HUDEP-2 (cell line): ENCODE measurements around the gene TLX2.
A peak's percentile ranks its signal among the peaks of the same experiment; 100 is the strongest.
"Not testable (repeated sequence)": the region's sequence is repeated elsewhere in the genome, so short reads cannot be mapped to it uniquely, and the experiment has no call there.

Experiments used
- DNase-seq, 76 experiments: peaks; one replicate each; lab custom pipeline; 2025; ENCODE audit not compliant: unreplicated experiment in 76 of 76; lab: John Stamatoyannopoulos, UW

The TLX2 gene

DNA sequence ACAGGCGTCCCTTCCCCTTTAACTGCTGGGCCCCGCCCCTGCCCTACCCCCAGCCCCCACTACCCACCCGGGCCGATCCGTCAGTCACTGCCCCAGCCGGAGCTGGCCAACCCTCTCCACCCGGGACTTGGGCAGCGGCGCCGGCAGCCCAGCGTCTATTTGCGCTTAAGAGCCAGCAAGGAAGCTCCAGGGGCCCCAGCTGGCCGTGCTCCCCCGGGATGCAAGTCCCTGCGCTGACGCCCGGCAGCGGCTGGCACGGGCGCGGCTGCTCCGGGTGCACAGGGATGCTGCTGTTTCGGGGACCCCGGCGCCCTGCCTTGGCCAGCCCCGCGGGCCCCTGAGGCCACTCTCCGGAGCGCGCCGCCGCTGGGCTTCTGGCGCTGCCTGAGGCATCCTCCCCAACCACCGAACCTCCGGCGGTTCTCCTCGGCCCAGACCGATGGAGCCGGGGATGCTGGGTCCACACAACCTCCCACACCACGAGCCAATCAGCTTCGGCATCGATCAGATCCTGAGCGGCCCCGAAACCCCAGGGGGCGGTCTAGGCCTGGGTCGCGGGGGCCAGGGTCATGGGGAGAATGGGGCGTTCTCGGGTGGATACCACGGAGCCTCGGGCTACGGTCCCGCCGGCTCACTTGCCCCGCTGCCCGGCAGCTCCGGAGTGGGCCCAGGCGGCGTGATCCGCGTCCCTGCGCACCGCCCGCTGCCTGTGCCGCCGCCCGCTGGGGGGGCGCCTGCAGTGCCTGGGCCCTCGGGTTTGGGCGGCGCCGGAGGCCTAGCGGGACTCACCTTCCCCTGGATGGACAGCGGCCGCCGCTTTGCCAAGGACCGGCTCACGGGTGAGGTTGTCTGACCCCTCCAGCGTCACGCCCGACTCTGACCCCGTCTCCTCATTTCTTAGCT, at the start of gene TLX2:
Gene TLX2 (plus strand): TSS at position 83 of the 903 bp plus-strand sequence. CDS start 357 bp downstream, at position 440.
- DNase-seq, result peak in 5 of 76 experiments; percentile 10 to 29 (median 19)

DNA sequence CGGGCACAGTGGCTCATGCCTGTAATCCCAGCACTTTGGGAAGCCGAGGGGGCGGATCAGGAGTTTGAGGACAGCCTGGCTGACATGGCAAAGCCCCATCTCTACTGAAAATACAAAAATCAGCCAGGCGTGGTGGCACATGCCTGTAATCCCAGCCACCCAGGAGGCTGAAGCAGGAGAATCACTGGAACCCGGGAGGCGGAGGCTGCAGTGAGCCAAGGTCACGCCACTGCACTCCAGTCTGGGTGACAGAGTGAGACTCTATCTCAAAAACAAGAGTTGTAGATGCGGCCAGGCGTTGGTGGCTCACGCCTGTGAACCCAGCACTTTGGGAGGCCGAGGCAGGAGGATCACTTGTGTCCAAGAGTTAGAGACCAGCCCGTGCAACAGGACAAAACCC, 43.5 kb upstream of the TLX2 start:
- DNase-seq, result not testable (repeated sequence)

DNA sequence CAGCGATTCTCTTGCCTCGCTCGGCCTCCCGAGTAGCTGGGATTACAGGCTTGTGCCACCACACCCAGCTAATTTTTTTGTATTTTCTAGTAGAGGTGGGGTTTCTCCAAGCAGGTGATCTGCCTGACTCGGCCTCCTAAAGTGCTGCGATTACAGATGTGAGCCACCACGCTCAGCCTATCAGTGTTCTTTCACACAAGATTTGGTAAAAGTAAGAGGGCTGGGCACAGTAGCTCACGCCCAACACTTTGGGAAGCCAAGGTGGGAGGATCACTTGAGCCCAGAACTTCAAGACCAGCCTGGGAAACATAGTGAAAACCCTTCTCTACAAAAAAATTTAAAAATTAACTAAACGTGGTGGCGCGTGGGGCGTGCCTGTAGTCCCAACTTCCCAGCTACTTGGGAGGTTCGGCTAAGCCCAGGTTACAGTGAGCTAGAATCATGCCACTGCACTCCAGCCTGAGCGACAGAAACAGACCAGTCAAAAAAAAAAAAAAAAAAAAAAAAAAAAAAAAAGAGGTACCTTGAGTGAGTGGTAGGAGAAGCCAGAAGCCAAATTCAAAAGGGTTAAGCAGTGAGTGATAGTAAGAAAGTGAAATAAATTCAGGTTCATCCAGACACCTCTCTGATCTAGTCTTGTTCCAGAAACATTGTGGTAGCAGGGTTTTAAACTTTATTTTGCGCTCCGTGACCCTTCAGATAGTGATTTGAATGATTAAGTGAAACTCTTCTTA, 42.8 kb upstream of the TLX2 start:
- DNase-seq, result peak in 5 of 76 experiments; percentile 4 to 15 (median 6)

DNA sequence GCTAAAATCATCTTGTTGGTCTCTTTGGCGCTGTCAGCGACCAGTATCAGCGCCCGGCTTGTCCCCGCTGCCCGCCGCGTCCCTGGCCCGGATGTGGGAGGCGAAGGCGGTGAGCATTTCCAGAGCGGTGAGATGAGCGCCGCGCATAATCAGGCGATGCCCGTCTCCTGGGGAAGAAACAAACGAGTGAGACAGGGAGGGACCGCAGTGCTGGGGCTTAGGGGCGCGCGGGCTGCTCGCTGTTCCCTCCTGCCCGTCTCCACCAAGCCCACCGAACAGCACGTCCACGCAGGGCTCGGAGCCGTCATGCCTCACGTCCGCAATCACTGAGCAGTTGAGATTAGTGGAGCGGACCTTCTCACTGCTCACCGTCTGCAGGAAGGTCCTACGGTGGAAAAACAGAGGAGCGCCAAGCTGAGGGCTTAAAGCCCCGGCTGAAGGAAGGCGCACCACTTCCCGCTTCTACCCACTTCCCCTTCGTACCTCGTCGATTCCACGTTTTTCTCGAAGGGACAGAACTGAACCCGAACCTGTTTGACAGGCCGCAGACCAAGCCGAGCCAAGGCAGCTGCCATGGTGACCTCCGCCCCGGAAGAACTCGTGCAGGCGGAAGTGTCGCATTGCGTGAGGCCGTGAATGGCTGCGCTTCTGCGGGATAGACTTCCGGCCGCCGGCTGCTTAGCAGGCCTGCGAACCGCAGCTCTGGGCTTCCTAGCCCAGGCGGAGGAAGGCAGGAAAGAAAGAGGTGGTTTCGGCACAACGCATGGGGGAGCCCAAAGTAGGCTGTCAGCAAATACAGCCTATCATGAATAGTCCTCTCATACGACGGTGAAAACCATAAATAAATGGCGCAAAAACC, 41.9 kb upstream of the TLX2 start, which contains the start of gene MRPL53:
Gene MRPL53 (minus strand): TSS at position 595 of the 859 bp plus-strand sequence. CDS start 20 bp downstream, at position 575.
- peak; percentile 25 to 93 (median 84) for DNase-seq

DNA sequence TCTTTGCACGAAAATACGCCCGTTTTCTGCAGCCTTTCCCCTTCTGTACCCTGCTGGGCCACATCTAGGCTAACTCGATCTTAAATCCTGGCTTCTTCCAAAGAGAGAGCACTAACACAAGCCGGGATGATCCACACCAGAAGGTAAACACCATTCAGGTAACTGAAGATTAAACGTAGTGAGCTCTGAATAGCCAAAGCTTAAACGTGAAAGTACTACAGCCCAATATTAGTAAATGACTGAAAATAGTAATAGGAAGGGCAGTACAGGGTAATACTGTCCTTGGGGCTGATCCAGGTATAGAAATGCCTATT, 41.3 kb upstream of the TLX2 start:
- no peak for DNase-seq

DNA sequence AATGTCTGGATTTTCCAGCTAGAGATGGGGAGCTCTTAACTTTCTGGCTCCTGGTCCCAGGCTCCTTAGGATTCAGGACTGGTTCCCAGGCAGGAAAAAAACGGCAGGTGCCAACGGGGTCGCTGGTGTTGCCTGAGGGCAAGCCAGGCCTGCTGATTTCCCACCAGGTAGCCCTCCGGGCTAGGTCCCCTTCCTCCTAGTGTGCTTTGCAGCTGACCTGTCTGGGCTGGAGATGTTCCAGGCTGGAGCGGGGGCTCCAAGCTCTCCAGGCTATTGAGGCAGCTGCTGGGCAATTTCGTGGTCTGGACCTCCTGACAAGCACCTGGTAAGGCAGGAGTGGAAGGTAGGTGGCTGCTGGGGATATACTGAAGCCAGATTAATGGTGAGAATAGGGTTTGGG, 39.8 kb upstream of the TLX2 start:
- no peak for DNase-seq

DNA sequence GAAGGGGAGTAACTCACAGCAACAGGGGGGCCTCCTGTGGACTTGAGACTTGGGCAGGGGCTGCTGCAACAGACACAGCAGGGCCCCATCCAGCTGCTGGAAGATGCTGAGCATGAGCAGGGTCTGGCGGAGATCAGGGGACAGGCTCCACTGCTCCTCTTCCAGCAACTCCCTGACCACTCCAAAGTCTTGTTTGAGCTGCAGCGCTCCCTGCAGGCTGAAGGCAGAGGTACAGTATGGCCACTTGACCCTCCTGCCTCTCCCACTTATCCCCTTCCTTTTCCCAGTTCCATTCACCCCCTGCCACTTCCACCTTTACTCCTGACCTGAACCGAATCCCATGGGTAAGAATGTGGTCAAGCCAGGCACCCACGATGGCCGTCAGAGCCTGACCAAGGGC, 39.4 kb upstream of the TLX2 start:
- peak in 1 of 76 experiments; percentile 11 for DNase-seq

DNA sequence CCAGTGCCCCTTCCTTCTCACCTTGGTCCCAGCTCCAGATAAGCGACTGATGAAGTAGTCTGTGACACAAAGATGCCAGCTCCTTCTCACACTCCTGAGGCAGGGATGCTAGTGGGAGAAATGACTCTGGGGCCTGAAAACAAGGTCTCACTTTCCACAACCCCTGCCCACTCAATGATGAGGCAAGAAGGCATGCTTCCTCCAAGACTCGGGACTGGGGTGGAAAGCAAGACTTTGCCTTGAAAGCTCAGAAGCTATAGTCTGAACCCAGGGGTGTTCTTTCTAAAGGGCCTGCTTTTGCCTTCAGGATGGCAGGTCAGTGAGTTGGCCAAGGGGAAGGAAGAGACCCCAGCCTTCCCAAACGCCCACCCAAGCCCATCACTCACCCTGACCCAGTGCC, 32.8 kb upstream of the TLX2 start:
- no peak for DNase-seq

DNA sequence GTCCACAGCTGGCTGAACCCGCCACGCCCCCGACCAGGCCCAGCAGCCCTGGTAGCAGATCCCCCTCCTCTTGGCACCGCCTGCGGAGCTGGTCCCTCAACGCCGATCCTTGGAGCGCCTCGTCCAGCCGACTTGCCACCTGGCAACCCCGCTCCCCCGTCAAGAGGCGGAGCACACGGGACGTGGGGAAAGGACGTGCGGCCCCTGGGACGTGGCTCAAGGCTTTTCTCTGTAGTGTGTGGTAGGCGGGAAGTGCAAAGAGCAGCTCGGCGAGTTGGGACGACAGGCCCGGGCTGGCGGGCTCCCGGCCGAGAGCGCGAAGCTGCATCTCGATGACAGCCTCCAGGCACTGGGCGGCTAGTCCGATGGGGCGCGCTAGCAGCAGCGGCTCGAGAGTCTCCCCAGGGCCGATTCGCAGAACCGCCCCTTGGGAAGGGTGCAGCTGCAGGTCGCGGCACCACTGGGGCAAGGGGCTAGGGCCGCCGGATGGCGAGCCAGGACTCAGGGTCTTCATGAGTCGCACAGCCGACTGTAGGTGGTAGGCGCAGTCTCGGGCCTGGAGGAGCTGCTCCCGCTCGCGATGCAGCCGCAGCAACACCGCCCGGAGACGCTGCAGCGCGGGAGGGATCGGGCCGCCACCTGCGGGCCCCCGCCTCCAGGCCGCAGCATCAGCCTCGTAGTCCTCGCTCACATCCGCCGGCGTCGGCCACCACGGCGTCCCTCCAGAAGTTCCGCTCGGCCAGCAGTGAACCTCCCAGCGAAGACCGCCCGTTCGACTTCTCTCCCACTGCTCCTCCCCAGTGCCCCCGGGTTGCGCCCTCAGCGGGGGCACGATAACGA, 32.1 kb upstream of the TLX2 start:
- peak in 24 of 76 experiments; percentile 19 to 88 (median 48) for DNase-seq

DNA sequence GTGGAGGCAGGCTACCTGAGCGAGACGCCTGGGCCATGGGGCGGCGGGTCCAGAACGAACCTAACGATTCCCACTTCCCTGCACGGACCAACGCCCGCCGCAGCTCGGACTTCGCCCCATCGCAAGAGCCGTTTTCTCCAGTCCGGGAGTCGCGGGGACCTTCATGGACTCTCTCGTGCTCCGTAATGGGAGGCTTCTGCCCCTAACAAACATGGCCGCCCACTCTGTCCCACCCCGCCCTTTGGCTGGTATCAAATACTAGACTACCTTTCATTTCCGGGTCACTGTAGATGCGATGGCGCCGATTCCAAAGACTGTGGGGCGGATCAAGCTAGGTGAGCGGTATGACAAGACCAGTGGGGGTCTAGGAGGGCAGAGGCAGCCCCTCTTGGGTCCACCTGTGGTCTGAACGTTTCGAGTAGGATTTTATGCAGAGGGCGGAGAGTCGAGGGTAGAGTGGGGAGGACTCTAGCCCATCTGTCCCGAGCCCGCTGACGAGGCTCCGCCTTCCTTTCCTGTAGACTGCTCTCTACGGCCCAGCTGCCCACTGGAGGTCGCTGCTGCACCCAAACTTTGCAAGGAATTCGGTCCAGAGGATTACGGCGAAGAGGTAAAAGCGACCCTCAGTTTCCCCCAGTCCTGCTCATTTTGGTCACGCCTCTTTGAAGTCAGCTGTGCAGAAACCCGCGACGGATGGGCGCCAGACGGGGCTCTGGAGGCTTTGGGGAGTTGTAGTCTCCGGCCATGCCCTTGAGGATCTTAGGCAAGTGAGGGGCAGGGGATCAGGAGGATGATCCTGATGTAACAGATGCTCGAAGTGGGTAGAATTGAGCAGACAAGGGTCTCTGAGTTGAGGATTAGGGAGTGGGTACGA, 31.2 kb upstream of the TLX2 start, which contains the start of the genes CCDC142 and TTC31:
Gene CCDC142 (minus strand): TSS at position 198 of the 874 bp plus-strand sequence. CDS start 161 bp downstream, at position 37.
Gene TTC31 (plus strand): TSS at position 281 of the 874 bp plus-strand sequence. CDS start 15 bp downstream, at position 296.
- DNase-seq, result peak; percentile 24 to 95 (median 88)

DNA sequence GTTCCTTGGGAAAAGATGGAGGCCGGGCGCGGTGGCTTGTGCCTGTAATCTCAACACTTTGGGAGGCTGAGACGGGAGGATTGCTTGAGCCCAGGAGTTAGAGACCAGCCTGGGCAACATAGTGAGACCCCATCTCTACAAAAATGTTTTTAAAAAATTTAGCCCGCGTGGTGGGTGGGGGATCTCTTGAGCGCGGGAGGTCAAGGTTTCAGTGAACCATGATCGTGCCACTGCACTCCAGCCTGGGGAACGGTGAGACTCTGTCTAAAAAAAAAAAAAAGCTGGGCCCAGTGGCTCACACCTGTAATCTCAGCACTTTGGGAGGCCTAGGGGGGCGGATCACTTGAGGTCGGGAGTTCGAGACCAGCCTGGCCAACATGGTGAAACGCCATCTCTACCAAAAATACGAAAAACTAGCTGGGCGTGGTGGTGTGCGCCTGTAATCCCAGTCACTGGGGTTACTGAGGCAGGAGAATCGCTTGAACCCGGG, 30.5 kb upstream of the TLX2 start:
- not testable (repeated sequence) for DNase-seq

DNA sequence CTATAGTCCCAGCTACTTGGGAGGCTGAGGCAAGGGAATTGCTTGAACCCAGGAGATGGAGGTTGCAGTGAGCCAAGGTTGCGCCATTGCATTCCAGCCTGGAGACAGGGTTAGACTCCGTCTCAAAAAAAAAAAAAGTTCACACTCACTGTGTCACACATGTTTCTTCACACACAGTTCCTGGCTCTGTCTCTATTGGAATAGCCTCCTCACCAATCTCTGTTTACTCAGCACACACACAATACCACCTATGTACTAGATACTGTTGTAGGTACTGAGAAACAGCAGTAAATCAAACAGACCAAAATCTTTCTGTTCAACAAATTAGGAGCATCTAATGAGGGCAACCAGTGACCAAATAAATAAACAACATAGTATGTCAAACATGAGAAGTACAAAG, 28.1 kb upstream of the TLX2 start:
- DNase-seq, result no peak

DNA sequence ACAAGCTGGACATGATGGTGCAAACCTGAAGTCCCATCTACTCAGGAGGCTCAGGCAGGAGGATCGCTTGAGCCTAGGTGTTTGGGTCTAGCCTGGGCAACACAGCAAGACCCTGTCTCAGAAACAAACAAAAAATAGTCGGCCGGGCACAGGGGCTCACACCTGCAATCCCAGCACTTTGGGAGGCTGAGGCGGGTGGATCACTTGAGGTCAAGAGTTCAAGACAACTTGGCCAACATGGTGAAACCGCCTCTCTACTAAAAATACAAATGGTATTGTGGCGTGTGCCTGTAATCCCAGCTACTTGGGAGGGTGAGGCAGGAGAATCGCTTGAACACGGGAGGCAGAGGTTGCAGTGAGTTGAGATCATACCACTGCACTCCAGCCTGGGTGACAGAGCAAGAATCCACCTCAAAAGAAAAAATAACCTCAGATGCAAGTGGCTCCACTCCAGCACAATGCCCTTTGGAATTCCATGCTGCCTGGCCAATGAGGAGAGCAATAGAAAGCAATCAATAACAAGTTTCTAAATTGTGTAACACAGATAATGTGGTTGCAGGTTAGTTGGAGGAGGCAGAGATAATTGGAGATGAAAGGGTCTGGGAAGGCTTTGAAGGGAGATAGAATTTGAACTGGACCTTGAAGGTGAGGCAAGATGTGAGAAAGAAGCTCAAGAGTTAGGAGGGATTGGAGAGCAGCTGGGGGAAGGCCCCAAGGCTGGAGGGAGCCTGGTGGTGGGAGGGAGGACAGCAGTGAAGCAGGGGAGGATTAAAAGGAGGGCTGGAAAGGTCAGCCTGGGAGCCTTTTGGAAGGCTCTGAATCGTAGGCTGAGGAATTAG, 25.4 kb upstream of the TLX2 start:
- no peak for DNase-seq

DNA sequence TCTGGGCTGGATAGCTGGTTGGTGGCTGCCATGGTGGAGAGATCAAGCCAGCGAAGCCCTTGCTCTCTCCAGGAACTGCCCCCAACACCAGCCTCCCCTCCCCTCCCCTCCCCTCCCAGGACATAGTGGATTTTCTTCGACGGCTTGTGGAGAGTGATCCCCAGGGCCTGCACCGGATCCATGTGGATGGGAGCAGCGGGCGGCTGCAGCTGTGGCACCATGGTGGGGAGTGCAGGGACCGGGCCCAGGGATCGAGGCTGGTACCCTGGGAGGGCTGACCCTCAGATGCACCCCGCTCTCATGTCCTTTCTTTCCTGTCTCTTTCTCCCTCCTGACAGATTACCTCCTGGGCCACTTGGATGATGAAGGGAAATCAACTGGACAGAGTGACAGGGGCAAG, 24.3 kb upstream of the TLX2 start:
- DNase-seq, result no peak

DNA sequence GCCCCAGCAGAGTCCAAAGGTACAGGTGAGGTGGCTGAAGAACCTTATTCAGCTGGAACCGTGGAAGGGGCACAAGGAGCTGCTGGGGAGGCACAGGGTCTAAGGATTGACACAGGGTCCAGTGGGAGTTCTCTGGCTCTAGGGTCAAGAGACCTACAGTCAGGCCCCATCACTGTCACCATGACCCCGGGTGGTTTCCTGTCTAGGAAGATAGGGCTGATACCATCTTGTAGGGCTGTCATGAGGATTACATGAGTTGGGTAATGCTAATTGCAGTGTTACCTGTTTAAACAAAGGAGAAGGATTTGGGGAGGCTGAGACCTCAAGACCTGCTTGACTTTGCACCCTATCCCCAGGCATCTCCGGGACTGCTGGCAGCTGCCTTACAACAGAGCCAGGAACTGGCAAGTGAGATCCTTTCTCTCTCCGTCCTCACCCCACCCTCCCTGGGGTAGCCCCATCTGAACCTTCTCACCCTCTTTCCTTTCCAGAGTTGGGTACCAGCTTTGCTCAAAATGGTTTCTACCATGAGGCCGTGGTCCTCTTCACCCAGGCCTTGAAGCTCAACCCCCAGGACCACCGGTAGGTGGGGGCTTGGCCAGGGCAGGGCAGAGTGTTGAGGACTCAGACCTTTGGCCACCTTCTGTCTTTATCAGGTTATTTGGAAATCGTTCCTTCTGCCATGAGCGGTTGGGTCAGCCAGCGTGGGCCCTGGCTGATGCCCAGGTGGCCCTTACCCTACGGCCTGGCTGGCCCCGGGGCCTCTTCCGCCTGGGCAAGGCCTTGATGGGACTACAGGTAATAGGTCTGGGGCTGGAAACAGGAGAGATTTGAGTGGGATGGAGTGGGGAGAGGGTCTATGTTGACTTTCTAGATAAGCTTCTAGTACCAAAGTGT, 22.4 kb upstream of the TLX2 start:
- DNase-seq, result no peak

DNA sequence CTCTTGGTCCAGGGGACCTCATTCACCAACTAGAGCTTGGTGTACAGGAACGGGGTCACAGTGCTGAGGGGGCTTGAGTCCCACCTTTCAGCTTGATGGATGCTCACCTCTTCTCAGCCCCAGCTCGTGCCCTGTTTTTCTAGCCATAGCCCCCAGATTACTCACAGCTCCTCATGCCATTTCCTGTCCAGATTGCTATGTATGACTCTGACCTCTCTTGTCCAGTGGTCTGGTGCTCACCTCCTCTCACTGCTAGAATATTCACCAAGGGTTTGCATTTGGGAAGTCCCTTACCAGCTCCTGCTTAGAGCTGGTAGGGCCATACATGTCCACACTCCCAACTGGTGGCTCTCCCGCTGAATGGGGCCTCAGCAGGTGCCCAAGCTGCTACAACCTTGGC, 20.7 kb upstream of the TLX2 start:
- no peak for DNase-seq

DNA sequence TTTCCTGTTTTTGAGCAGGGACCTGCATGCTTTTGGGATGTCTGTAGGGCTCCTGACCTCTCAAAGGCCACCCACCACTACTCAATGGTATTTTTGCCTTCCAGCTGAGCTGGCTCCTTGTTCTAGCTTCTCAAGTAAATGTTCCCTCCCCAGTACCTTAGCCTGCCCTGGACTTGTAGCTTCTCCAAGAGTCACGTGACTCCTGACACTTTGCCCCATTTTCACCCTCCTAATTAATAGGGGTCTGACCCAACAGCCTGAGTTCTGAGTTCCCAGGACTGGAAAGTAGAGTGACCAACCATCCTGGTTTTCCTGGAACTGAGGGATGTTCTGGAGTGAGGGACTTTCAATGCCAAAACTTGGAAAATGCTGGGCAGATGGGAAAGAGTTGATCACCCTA, 18.8 kb upstream of the TLX2 start:
- no peak for DNase-seq
